Right lobe of liver (tissue), 6 donors: ENCODE data around the gene MYZAP. TPM values are rescaled to one million over a fixed set of nuclear protein-coding genes. Genes with fewer than 3 reads are reported as not detected.

Experiments
- ATAC-seq, 4 donors: fragments of 200-7000 bp; cut with Tn5 transposase; one replicate each; pipeline ENCODE4 v1.9.1; 2020; ENCODE audit warnings: mild to moderate bottlenecking in 4 of 4, moderate library complexity in 4 of 4
- DNase-seq, 3 donors: peaks; one replicate each; pipeline ENCODE4 v3.0.0-alpha.2; 2020
- H3K27ac ChIP-seq, 3 donors: fragments of 200-600 bp; one replicate each; pipeline ENCODE4 v1.8.0; 2022
- H3K27me3 ChIP-seq, 2 donors: fragments of 200-600 bp; one replicate each; pipeline ENCODE4 v1.8.0; 2022
- H3K36me3 ChIP-seq, 4 donors: fragments of 200-600 bp; sonication (generic) in 1 of 4; one replicate each; pipeline versions ENCODE4 v1.5.1 to v1.8.0; 2017 to 2022; ENCODE audit warnings: control low read depth in 1 of 4
- H3K4me1 ChIP-seq, 4 donors: fragments of 200-600 bp; sonication (generic) in 1 of 4; one replicate each; pipeline versions ENCODE4 v1.5.1 to v1.8.0; 2017 to 2022; ENCODE audit warnings: control low read depth in 1 of 4
- H3K4me3 ChIP-seq, 3 donors: fragments of 200-600 bp; one replicate each; pipeline ENCODE4 v1.8.0; 2022
- H3K9me3 ChIP-seq, 4 donors: fragments of 200-600 bp; sonication (generic) in 1 of 4; one replicate each; pipeline versions ENCODE4 v1.5.1 to v1.8.0; 2017 to 2022; ENCODE audit warnings: control low read depth in 1 of 4
- POLR2A ChIP-seq: fragments of 450-650 bp; IDR thresholded peaks from one replicate; pipeline ENCODE4 v1.6.1; 2017; ENCODE audit warnings: antibody characterized with exemption, mild to moderate bottlenecking
- WGBS: methylation state at CpG from one replicate; pipeline ENCODE4 v1.1.6; 2018; ENCODE audit warnings: low coverage, low lambda C conversion rate; ENCODE audit not compliant: insufficient coverage; ENCODE audit errors: missing lambda C conversion rate; 5-methylcytosine and 5-hydroxymethylcytosine counted together
- intact Hi-C, 2 donors: fragments of 100-400 bp; cut with DNase I; formaldehyde crosslinking; loops; one replicate each; pipeline versions ENCODE4 v1.11.2 to v1.14.1; 2022
- total RNA-seq, 6 experiments: library from RNA; depleted of rRNA in 2 of 6; stranded (reverse); fragments of >200 nt in 2 of 6; fragmentation: NEBNext Ultra II Directional in 3 of 6; extraction: Animal tissue kit (Norgen Biotek cat#: 25700) in 3 of 6; gene quantifications; one replicate each; pipeline versions ENCODE4 v1.1.0 to v1.2.4, GENCODE V29; 2016 to 2023
- TF ChIP-seq, protein P1 (sequence below), 4 donors: fragments of 200-600 bp in 3 of 4; fragments of 450-650 bp in 1 of 4; IDR thresholded peaks; one replicate each; pipeline versions ENCODE4 v1.5.1 to v1.8.0; 2016 to 2022; ENCODE audit warnings: antibody characterized with exemption in 4 of 4, mild to moderate bottlenecking in 2 of 4
- donor health status: DM: no; HTN: yes; CAD: no.
- donor health status: DM: no; HTN: no; CAD: no.
- donor health status: DM: no; HTN: no; CAD: no.
- donor health status: DM: no; HTN: yes; CAD: no.
- donor health status: DM: no; HTN: yes; CAD: no.

MYZAP gene
- total RNA-seq, 6 experiments from 2014 or later, result 0.24 to 0.65 (median 0.61) TPM; not detected in 2

- Histone ChIP-seq H3K4me1 (peaks cover 0 to 29% (median 4%) of the 10 kb centered on the region in 4 donors), H3K27ac (peak overlapping the region in 2 of 3 donors; percentile 35 to 67), H3K9me3 (no peaks in the 10 kb centered on the region), H3K36me3 (peaks cover 0 to 13% (median 0%) of the 10 kb centered on the region in 4 donors), H3K4me3 (no peak overlapping the region), H3K27me3 (no peaks in the 10 kb centered on the region)
- DNase-seq, result peak in 1 of 3 donors; percentile 63
- TF ChIP-seq POLR2A, result no peak
- TF ChIP-seq, protein P1, sequence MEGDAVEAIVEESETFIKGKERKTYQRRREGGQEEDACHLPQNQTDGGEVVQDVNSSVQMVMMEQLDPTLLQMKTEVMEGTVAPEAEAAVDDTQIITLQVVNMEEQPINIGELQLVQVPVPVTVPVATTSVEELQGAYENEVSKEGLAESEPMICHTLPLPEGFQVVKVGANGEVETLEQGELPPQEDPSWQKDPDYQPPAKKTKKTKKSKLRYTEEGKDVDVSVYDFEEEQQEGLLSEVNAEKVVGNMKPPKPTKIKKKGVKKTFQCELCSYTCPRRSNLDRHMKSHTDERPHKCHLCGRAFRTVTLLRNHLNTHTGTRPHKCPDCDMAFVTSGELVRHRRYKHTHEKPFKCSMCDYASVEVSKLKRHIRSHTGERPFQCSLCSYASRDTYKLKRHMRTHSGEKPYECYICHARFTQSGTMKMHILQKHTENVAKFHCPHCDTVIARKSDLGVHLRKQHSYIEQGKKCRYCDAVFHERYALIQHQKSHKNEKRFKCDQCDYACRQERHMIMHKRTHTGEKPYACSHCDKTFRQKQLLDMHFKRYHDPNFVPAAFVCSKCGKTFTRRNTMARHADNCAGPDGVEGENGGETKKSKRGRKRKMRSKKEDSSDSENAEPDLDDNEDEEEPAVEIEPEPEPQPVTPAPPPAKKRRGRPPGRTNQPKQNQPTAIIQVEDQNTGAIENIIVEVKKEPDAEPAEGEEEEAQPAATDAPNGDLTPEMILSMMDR (IDR thresholded peaks at IDR 0.05), result no peak
- ATAC-seq, result peak; percentile 37 to 83 (median 54)
- WGBS, result 65% methylated on average over 9 of the region's 10 CpGs
- intact Hi-C loops, result no loop called here
These were observed 37.5 kb upstream of the MYZAP start for GRCh38 chr15:57554063-57554811.

- Histone ChIP-seq H3K27me3 (no peaks in the 10 kb centered on the region), H3K4me1 (peaks cover 0 to 29% (median 4%) of the 10 kb centered on the region in 4 donors), H3K27ac (peak overlapping the region in 2 of 3 donors; percentile 35 to 60), H3K36me3 (peaks cover 0 to 9% (median 0%) of the 10 kb centered on the region in 4 donors), H3K4me3 (no peak overlapping the region), H3K9me3 (no peaks in the 10 kb centered on the region)
- DNase-seq (no peak), ATAC-seq (peak in 2 of 4 donors; percentile 1 to 7)
- intact Hi-C loops, result no loop called here
- 100% methylated on average over 1 of the region's 4 CpGs for WGBS
- no peak for TF ChIP-seq POLR2A
- TF ChIP-seq, protein P1 (IDR thresholded peaks at IDR 0.05), result no peak
These were observed 36.9 kb upstream of the MYZAP start for GRCh38 chr15:57554812-57555179.

- intact Hi-C loops, result no loop called here
- Histone ChIP-seq H3K36me3 (peaks cover 0 to 4% (median 0%) of the 10 kb centered on the region in 4 donors), H3K27ac (peak overlapping the region in 1 of 3 donors; percentile 60), H3K4me1 (peaks cover 0 to 32% (median 6%) of the 10 kb centered on the region in 4 donors), H3K27me3 (no peaks in the 10 kb centered on the region), H3K9me3 (no peaks in the 10 kb centered on the region), H3K4me3 (no peak overlapping the region)
- ATAC-seq (no peak), DNase-seq (no peak)
- WGBS, result 67% methylated on average over 1 of the region's 3 CpGs
- no peak for TF ChIP-seq POLR2A
- TF ChIP-seq, protein P1 (IDR thresholded peaks at IDR 0.05), result no peak
These were observed 36.4 kb upstream of the MYZAP start for GRCh38 chr15:57555270-57555669.

GRCh38 chr15:57556040-57556439, 35.7 kb upstream of the MYZAP start:
- intact Hi-C loops, result no loop called here
- ATAC-seq, result no peak
- no peak for DNase-seq
- no peak overlapping the region for H3K4me3 ChIP-seq
- H3K36me3 ChIP-seq, result no peaks in the 10 kb centered on the region
- 84% methylated on average over 7 of the region's 9 CpGs for WGBS
- no peaks in the 10 kb centered on the region for H3K9me3 ChIP-seq
- H3K4me1 ChIP-seq, result peaks cover 0 to 40% (median 12%) of the 10 kb centered on the region in 4 donors
- no peak overlapping the region for H3K27ac ChIP-seq
- H3K27me3 ChIP-seq, result no peaks in the 10 kb centered on the region
- TF ChIP-seq, protein P1 (IDR thresholded peaks at IDR 0.05), result no peak
- no peak for TF ChIP-seq POLR2A
